ENCODE data around the gene LGALS3. TPM values are rescaled to one million over a fixed set of nuclear protein-coding genes. Genes with fewer than 3 reads are reported as not detected.

LGALS3 gene
- total and polyA plus RNA-seq, 12 donors = 119 to 308 (median 198) TPM

DNA sequence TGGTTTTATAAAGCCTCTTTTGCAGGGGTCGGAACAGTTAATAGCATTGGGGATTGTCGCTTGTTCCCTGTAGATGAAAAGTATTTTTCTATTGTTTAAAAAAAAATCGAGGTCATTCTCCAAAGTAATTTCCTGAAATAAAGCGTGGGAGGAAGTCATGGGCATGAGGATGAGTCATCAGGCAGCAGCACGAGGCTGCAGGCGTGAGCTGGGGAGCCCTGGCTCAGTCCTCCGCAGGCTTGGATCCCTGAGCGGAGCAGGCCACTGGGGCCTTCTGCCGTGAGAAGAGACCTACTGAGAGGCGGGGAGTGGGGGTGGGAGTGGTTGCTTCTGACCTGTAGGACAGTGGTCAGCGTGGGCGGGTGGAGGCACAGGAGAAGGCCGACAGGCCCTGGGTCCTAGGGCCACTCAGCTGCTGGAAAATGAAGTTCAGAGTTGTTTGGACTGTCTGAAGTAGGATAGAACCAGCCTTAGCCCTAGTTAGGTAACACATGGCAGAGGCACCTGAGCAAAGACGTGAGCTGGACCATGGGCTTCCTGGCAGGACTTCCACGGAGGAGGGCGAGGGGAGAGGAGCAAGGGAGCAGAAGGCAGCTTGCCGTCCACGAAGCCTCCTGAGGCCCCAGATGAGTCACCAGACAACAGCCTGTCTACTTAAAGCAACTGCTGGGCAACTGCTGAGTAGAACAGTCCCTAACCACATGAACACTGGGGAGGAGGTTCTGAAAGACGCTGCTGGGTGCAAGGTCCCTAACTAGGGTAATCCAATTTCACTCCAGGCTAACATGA, 21.1 kb upstream of the LGALS3 start:
- intact Hi-C loops (cut with DNase I) = no loop called here
- Histone ChIP-seq H3K4me3 (no peak overlapping the region), H3K4me1 (peaks cover 16 to 63% (median 57%) of the 10 kb centered on the region in 9 donors), H3K9me3 (peaks cover 0 to 10% (median 0%) of the 10 kb centered on the region in 11 donors), H3K36me3 (no peaks in the 10 kb centered on the region), H3K27me3 (no peaks in the 10 kb centered on the region), H3K27ac (peak overlapping the region; percentile 88 to 96 (median 94))
- ATAC-seq (peak; percentile 93 to 97 (median 94)), DNase-seq (peak; percentile 85 to 91)
- TF ChIP-seq, protein P1, sequence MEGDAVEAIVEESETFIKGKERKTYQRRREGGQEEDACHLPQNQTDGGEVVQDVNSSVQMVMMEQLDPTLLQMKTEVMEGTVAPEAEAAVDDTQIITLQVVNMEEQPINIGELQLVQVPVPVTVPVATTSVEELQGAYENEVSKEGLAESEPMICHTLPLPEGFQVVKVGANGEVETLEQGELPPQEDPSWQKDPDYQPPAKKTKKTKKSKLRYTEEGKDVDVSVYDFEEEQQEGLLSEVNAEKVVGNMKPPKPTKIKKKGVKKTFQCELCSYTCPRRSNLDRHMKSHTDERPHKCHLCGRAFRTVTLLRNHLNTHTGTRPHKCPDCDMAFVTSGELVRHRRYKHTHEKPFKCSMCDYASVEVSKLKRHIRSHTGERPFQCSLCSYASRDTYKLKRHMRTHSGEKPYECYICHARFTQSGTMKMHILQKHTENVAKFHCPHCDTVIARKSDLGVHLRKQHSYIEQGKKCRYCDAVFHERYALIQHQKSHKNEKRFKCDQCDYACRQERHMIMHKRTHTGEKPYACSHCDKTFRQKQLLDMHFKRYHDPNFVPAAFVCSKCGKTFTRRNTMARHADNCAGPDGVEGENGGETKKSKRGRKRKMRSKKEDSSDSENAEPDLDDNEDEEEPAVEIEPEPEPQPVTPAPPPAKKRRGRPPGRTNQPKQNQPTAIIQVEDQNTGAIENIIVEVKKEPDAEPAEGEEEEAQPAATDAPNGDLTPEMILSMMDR (IDR thresholded peaks at IDR 0.05) = no peak
- 23 to 32% methylated on average over 19 of the region's 19 CpGs for WGBS, 2 donors

DNA sequence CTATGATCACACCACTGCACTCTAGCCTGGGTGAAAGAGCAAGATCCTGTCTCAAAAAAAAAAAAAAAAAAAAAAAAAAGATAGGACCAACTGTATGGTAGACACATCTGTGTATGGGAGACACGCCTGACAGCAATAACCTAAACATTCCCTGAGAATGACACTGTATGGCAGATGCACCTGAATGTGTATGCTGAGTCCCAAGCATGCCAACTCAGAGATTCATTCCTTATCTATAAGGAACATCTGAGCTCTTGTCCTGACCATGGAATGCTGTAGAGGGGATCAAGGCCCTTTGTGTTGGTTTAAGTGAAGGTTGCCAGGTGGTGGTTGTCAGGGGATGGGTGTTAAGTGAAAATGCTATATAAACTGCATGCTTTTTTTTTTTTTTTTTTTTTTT, 19.2 kb upstream of the LGALS3 start:
- intact Hi-C loops (cut with DNase I) = no loop called here
- Histone ChIP-seq H3K27ac (no peak overlapping the region), H3K27me3 (no peaks in the 10 kb centered on the region), H3K9me3 (peaks cover 0 to 3% (median 0%) of the 10 kb centered on the region in 11 donors), H3K36me3 (no peaks in the 10 kb centered on the region), H3K4me1 (peaks cover 14 to 46% (median 39%) of the 10 kb centered on the region in 9 donors), H3K4me3 (no peak overlapping the region)
- TF ChIP-seq, protein P1 (IDR thresholded peaks at IDR 0.05) = no peak
- 89 to 98% methylated on average over 1 of the region's 1 CpG for WGBS, 2 donors
- ATAC-seq (no peak), DNase-seq (no peak)

DNA sequence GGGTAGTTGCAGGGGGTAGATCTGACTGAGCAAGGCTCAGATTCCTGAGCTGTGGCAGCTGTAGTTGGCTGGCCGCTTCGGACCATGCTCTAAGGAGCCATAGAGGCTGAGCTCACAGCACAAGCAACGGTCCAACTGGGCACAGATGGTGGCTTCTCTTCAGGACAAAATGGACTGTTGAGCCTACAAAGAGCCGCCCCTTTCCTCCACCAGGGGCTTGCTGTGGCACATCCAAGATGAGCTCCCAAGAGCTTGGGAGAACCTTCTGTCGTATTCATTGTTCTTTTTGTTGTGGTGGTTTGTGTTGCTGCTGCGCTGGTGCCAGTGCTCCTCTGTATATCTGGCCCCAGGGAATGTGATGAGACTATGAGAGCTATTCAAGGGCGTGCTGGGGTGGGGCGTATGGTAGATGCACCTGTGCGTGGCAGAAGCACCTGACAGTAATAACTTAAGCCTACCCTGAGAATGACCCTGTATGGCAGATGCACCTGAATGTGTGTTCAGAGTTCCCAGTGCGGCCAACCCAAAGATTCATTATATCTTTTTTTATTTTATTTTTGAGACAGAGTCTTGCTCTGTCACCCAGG, 17.8 kb upstream of the LGALS3 start:
- ATAC-seq (no peak), DNase-seq (no peak)
- intact Hi-C loops (cut with DNase I) = no loop called here
- TF ChIP-seq, protein P1 (IDR thresholded peaks at IDR 0.05) = no peak
- Histone ChIP-seq H3K4me1 (peaks cover 9 to 40% (median 34%) of the 10 kb centered on the region in 9 donors), H3K27ac (no peak overlapping the region), H3K9me3 (no peaks in the 10 kb centered on the region), H3K36me3 (no peaks in the 10 kb centered on the region), H3K4me3 (no peak overlapping the region), H3K27me3 (no peaks in the 10 kb centered on the region)
- 84 to 98% methylated on average over 10 of the region's 10 CpGs for WGBS, 2 donors

DNA sequence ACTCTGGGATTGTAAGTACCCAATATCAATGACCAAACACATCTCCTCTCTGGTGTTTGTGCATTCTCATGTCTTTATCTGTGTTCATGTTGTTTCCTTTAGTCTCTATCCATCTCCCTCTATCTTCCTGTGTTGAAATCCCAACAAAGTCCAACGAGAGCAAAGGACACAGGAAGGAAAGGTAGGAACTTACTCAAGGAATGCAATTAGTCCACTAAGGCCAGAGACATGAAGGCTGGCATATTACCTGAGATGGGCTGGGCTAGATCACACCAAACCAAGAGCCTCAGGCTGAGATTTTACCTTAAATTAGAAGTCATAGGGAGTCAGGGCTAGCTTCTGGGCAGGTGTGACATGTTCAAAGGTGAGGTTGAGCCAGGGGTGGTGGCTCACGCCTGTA, 14.3 kb upstream of the LGALS3 start:
- ATAC-seq (no peak), DNase-seq (no peak)
- 69 to 81% methylated on average over 2 of the region's 2 CpGs for WGBS, 2 donors
- no peak overlapping the region for H3K27ac ChIP-seq
- TF ChIP-seq, protein P1 (IDR thresholded peaks at IDR 0.05) = no peak
- no peaks in the 10 kb centered on the region for H3K36me3 ChIP-seq
- H3K4me3 ChIP-seq = no peak overlapping the region
- no peaks in the 10 kb centered on the region for H3K9me3 ChIP-seq
- H3K27me3 ChIP-seq = no peaks in the 10 kb centered on the region
- H3K4me1 ChIP-seq = peaks cover 10 to 42% (median 36%) of the 10 kb centered on the region in 9 donors
- intact Hi-C loops (cut with DNase I) = no loop called here

All from heart right ventricle (tissue), 16 donors.